Measurements from ENCODE around the gene CLIC5. TPM values are rescaled to one million over a fixed set of nuclear protein-coding genes. Genes with fewer than 3 reads are reported as not detected.

The CLIC5 gene
- total and polyA plus RNA-seq, 12 donors: 28.1 to 372 (median 301) TPM

DNA sequence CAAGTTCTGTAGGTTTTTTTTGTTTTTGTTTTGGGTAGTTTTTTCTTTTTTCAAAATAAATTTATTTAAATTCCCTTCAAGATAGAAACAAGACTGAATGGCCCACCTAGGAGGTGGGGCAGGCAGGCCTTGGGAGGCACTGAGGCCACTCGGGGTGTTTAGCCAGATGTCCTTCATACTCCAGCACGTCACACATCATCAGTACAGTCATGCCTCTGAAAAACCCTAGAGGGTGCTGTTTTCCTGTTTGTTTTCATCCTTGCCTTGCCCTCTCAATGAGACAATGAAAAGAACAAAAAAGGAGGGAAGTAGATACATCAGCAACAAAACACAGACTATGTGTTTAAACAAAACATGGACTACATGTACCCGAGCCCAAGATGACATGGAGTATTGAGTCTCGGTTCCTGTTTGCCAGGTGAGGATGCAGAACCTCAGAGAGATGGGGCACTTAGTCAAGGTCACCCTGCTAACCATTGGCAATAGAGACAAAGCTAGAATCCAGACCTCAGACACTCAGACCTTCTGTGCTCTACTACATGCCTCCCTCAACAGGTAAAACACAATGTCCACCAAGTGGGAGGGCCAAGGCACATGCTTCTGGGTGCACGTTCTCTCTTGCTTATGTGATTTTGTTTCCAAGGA, 26.8 kb upstream of the CLIC5 start:
- WGBS, 2 donors: 56 to 58% methylated on average over 5 of the region's 5 CpGs
- TF ChIP-seq, protein P1, sequence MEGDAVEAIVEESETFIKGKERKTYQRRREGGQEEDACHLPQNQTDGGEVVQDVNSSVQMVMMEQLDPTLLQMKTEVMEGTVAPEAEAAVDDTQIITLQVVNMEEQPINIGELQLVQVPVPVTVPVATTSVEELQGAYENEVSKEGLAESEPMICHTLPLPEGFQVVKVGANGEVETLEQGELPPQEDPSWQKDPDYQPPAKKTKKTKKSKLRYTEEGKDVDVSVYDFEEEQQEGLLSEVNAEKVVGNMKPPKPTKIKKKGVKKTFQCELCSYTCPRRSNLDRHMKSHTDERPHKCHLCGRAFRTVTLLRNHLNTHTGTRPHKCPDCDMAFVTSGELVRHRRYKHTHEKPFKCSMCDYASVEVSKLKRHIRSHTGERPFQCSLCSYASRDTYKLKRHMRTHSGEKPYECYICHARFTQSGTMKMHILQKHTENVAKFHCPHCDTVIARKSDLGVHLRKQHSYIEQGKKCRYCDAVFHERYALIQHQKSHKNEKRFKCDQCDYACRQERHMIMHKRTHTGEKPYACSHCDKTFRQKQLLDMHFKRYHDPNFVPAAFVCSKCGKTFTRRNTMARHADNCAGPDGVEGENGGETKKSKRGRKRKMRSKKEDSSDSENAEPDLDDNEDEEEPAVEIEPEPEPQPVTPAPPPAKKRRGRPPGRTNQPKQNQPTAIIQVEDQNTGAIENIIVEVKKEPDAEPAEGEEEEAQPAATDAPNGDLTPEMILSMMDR (IDR thresholded peaks at IDR 0.05): peak; percentile 27 to 78 (median 60)
- H3K27me3 ChIP-seq: no peaks in the 10 kb centered on the region
- peaks cover 6 to 65% (median 53%) of the 10 kb centered on the region in 9 donors for H3K4me1 ChIP-seq
- H3K4me3 ChIP-seq: no peak overlapping the region
- peak overlapping the region in 4 of 10 donors; percentile 23 to 87 (median 64) for H3K27ac ChIP-seq
- ATAC-seq (peak in 7 of 8 donors; percentile 18 to 79 (median 71)), DNase-seq (peak in 1 of 2 donors; percentile 36)
- intact Hi-C loops (cut with DNase I): no loop called here
- no peaks in the 10 kb centered on the region for H3K9me3 ChIP-seq
- H3K36me3 ChIP-seq: no peaks in the 10 kb centered on the region

DNA sequence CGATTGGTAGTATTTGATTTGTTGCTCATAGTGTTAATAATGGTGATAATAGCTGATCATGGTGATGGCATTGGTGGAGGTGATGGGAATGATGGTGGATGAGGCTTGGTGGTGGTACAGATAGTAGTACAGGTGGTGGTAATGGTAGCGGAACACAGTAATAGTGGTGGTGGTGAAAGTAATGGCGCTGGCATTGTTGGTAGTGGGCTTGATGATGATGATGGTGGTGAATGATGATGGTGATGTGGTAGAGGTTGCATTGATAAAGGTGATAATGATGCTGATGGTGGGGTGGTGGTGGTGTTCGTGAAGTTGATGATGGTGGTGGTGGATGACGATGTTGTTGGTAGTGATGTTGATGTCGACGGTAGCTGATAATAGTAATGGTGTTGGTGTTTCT, 24.6 kb upstream of the CLIC5 start:
- no peak for DNase-seq
- TF ChIP-seq, protein P1 (IDR thresholded peaks at IDR 0.05): no peak
- no peaks in the 10 kb centered on the region for H3K9me3 ChIP-seq
- 97% methylated on average over 7 of the region's 7 CpGs for WGBS, 2 donors
- no peak overlapping the region for H3K4me3 ChIP-seq
- ATAC-seq: no peak
- H3K36me3 ChIP-seq: no peaks in the 10 kb centered on the region
- H3K27me3 ChIP-seq: no peaks in the 10 kb centered on the region
- H3K27ac ChIP-seq: peak overlapping the region in 1 of 10 donors; percentile 1
- intact Hi-C loops (cut with DNase I): no loop called here
- H3K4me1 ChIP-seq: peaks cover 6 to 66% (median 43%) of the 10 kb centered on the region in 9 donors

DNA sequence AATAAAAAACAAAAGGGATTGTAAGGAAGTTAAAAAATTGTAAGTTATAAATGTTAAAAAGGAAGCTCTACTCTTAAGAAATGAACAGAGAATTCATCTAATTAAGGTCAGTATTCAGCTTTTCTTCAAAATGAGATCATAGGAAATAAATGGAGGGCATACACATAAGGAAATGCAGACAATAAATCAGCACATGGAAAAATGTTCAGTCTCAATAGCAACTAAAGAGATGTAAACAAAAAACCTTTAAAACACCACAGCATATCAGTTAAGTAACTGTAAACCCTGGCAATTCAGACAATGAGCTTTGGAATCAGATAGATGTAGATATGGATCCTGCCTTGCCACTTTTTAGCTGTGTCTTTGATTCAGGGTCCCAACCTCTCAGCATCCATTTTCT, 24.0 kb upstream of the CLIC5 start:
- no peaks in the 10 kb centered on the region for H3K36me3 ChIP-seq
- H3K27me3 ChIP-seq: no peaks in the 10 kb centered on the region
- H3K27ac ChIP-seq: peak overlapping the region in 1 of 10 donors; percentile 1
- H3K4me3 ChIP-seq: no peak overlapping the region
- DNase-seq: no peak
- H3K4me1 ChIP-seq: peaks cover 6 to 66% (median 37%) of the 10 kb centered on the region in 9 donors
- H3K9me3 ChIP-seq: no peaks in the 10 kb centered on the region
- ATAC-seq: peak in 1 of 8 donors; percentile 29
- intact Hi-C loops (cut with DNase I): loop anchor here in 1 of 10 donors (5.0 kb wide), 1 partner anchor 107 kb away; no protein-coding TSS in a partner anchor
- TF ChIP-seq, protein P1 (IDR thresholded peaks at IDR 0.05): no peak

DNA sequence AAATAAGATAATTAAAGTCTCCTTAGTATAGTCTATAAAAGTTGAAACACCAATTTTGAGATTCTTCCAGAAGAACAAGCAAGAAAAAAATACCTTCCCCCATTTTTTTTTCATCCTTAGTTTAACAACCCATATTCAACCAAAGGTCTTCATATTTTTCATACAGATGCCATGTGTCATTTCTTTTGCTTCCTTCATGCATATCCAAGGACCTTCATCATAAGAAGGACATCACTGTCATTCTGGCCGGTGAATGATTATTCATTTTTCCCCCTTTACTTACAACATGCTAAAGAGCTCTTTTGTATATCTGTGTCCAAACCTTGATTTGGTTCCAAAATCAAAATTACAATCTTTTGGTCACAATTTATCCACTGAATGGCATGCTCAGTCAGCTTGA, 21.3 kb upstream of the CLIC5 start:
- no peaks in the 10 kb centered on the region for H3K27me3 ChIP-seq
- ATAC-seq: no peak
- peaks cover 0 to 60% (median 9%) of the 10 kb centered on the region in 9 donors for H3K4me1 ChIP-seq
- H3K27ac ChIP-seq: peak overlapping the region in 2 of 10 donors; percentile 46 to 64
- H3K9me3 ChIP-seq: no peaks in the 10 kb centered on the region
- intact Hi-C loops (cut with DNase I): loop anchor here in 1 of 10 donors (5.0 kb wide), 1 partner anchor 105 kb away; no protein-coding TSS in a partner anchor
- H3K4me3 ChIP-seq: no peak overlapping the region
- no peaks in the 10 kb centered on the region for H3K36me3 ChIP-seq
- no peak for DNase-seq
- TF ChIP-seq, protein P1 (IDR thresholded peaks at IDR 0.05): no peak
- WGBS, 2 donors: 87 to 93% methylated on average over 1 of the region's 1 CpG

All from heart right ventricle (tissue), 16 donors.